SU-DHL-6 (cell line): ENCODE measurements around the gene SUSD4.

Source experiments
- CTCF ChIP-seq: fragments of 200-600 bp; sonication (generic); IDR thresholded peaks from one replicate; pipeline ENCODE4 v1.5.1; 2017; ENCODE audit warnings: antibody characterized with exemption, mild to moderate bottlenecking, low read length, moderate library complexity; ENCODE audit not compliant: insufficient read depth, poor library complexity, severe bottlenecking
- EZH2phosphoT487 ChIP-seq: fragments of 200-600 bp; sonication (generic), shearing (Covaris generic); conservative IDR thresholded peaks from 2 replicates; pipeline ENCODE4 v1.6.1; 2018; ENCODE audit warnings: mild to moderate bottlenecking, antibody characterized with exemption, low read length, moderate library complexity, mixed read lengths

- TF ChIP-seq CTCF (no peak), EZH2phosphoT487 (no peak)
These were observed 119.4 kb downstream of the SUSD4 start for GRCh38 chr1:223244366-223245103.
